ENCODE results near the gene FOSL2.

- TF ChIP-seq CTCF (conservative IDR thresholded peaks at IDR 0.05), result peak; percentile 91
- no peak for TF ChIP-seq ZFX (IDR thresholded peaks at IDR 0.05)
Observed at GRCh38 chr2:28452534-28453081, 60.0 kb downstream of the FOSL2 start.

Measured in C4-2B (cell line).